ENCODE measurements around the gene CCDC86. TPM values are rescaled to one million over a fixed set of nuclear protein-coding genes. Genes with fewer than 3 reads are reported as not detected.
"Not testable (repeated sequence)": the region's sequence is repeated elsewhere in the genome, so short reads cannot be mapped to it uniquely, and the experiment has no call there.

CCDC86 gene, protein sequence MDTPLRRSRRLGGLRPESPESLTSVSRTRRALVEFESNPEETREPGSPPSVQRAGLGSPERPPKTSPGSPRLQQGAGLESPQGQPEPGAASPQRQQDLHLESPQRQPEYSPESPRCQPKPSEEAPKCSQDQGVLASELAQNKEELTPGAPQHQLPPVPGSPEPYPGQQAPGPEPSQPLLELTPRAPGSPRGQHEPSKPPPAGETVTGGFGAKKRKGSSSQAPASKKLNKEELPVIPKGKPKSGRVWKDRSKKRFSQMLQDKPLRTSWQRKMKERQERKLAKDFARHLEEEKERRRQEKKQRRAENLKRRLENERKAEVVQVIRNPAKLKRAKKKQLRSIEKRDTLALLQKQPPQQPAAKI
- 8.4 and 8.9 TPM in 2 replicates for polyA plus RNA-seq (2014; cell fraction: cytosol; rRNA removed)
- polyA plus RNA-seq (2014; cell fraction: nucleus; rRNA removed) = 48.4 and 176 TPM in 2 replicates

DNA sequence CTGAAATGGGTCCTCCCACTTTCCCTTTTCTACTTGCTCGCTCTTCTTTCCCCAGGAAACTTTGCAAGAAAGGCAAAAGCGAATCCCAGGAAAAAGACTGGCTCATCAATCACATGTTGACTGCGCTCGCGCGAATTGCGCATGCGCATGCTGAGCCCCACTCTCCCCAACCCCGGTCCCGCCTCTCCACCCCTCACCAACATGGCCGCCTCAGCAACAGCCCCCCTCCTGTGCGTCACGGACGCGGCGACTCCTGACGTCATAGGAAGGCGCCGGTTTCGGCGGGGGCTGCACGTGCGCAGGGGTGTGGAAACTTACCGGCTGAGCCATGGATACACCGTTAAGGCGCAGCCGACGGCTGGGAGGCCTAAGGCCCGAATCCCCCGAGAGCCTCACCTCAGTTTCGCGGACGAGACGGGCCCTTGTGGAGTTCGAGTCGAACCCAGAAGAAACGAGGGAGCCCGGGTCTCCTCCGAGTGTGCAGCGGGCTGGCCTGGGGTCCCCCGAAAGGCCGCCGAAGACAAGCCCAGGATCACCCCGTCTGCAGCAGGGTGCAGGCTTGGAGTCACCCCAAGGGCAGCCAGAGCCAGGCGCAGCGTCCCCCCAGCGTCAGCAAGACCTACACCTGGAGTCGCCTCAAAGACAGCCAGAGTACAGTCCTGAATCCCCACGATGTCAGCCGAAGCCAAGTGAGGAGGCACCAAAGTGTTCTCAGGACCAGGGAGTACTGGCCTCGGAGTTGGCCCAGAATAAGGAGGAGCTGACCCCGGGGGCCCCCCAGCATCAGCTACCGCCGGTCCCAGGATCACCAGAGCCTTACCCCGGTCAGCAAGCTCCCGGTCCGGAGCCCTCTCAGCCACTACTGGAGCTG lies at the start of gene CCDC86:
Gene CCDC86 (plus strand): TSS at position 317 of the 871 bp plus-strand sequence. CDS start 12 bp downstream, at position 329.
- DNase-seq (ENCODE audit: low spot score) = peak; percentile 92

DNA sequence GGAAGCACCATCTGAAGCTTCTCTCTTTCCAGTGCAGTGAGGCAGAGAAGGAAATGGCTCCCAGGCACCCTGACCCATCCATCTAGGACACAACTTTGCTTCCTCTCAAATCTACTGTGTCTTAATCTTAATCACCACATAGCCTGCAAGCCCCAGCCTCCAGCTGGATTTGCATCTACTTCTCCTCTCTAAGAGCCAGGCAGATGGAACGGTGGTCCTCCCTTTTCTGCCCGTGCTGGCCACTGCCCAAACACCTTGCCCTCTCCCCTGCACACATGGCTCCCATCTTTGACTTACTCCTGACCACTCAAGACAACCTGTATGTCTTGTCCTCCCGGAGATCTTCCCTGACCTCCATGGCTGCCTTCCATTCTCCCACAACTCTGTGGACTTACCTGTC lies 49.4 kb upstream of the CCDC86 start:
- no peak for DNase-seq (ENCODE audit: low spot score)

DNA sequence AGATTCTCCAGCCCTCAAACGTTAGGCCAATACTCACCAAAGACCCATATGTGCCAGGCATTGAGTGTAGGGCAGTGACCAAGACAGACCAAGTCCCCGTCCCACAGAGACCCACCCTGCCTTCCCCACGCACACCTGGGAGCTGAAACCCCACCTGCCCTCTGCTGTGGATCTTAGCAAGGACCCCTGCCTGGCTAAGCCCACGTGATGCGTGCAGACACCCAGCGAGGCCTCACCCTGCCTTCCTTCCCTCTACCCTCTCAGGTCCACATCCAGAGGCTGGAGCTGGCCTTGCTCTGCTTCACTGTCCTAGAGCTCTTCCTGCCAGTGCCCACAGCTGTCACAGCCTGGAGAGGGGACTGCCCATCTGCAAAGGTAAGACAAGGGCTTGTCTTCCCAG lies 46.6 kb upstream of the CCDC86 start:
- DNase-seq (ENCODE audit: low spot score) = no peak

DNA sequence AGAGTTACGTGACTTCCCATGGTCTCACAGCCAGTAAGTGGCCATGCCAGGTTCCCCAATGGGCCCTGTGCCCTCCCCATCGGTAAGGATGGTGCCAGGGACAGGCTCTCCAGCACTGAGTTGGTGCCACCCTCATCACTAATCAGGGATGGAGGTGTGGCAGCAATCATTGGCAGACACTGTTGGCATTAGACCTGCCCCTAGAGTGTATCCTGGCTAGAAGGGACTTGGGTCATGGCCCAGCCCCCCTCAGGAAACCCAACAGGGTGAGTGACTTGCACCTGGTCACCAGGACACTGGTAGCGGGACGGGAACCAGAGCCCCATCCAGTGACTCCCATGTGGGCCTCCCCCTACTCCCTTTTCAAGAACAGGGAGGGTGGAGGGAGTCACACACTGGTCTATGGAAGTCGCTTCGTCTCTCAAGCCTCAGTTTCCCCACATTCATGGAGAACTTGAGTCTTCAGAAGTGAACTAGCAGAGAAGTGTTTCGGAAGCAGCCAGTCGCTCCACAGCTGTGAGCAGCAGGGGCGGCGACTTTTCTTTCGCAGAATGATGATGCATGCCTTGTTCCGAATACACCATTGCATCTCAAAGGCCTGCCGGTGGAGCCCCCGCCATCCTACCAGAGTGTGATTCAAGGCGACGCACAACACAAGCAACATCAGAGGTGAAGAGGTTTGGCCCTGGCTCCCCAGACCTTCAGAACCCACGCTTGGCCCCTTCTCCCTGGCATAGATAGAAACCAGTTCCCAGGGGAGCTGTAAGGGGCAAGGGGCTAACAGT lies 43.9 kb upstream of the CCDC86 start:
- DNase-seq (ENCODE audit: low spot score) = no peak

DNA sequence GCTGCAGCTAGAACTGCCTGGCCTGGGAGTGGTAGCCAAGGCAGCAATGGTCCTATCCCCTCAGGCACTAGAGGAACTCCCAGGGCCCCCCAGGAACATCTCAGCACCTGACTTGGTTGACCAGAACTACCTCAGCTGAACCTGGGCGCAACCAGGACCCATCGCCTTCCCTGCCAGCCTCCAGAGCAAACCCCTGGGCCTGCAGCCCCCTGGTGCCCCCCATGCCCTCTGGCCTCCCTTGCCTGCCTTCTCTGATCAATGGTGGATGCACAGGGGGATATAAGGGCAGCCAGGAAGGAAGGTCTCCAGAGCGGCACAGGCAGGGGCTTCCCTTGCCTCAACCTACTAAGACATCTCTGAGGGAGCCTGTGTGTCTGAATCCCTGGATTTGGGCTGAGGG lies 43.3 kb upstream of the CCDC86 start:
- DNase-seq (ENCODE audit: low spot score) = no peak

DNA sequence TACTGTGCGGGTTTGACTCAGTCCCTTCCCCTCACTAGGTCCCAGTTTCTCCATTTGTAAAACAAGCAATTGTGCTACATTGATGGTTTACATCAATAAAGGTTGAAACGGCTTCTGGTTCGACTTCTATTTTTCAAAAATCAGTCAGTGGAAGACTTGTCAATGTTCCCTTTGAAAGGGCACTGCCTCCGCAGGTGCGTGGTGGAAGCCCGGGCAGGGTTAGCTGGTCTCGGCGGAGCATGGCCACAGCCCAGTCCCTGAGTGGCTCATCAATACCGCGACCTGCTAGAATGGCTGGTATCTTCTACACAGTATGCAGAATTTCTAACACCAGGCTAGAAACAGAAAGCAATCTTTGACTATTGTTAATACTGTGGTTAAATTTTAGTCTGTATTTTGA lies 40.7 kb upstream of the CCDC86 start:
- DNase-seq (ENCODE audit: low spot score) = no peak

DNA sequence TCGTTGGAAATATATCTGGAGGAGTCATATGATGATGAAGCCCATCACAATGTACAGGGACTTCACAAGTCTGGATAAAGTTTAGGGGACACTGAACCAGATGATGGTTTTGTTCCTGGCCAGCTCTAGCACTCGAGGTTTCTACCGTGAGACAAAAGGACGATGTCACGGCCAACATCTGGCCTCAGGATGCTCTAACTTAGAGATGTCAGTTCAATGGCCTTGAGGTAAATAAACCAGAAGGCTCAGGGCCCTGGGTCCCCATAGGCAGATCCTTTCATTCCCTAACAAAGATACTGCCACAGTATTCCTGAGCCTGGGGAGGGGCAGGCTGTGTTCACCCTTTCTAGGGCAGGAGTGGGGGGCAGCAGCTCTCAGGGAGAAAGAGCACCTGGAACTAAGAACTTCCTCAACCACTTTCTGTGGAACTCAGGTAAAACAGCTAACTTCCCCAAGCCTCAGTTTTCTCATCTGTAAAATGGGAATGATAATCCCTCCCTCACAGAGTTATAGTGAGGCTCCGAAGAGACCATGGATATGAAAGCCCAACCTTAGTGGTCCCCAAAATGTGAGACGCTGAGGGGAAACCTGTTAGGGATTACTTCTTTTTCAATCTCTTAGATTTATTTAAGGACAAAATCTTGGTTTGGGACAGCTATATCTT lies 38.5 kb upstream of the CCDC86 start:
- no peak for DNase-seq (ENCODE audit: low spot score)

DNA sequence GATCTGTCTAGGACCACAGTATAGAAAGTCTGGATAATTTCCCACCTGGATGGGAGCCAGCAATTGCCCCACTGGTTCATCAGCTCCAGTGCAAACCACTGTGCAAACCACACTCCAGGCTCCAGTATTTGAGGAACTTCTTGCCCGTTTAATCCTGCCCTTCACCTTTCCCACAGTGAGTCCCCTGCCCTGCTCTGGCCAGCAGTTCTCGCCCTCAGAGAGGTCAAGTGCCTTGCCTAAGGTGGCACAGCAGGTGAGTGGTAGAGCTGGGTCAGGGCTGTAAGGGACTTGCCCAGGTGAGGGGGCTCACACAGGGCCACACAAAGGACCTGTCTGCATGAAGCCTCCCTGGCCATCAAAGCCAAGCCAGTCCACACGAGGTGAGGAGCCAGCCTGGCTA lies 32.7 kb upstream of the CCDC86 start:
- no peak for DNase-seq (ENCODE audit: low spot score)

DNA sequence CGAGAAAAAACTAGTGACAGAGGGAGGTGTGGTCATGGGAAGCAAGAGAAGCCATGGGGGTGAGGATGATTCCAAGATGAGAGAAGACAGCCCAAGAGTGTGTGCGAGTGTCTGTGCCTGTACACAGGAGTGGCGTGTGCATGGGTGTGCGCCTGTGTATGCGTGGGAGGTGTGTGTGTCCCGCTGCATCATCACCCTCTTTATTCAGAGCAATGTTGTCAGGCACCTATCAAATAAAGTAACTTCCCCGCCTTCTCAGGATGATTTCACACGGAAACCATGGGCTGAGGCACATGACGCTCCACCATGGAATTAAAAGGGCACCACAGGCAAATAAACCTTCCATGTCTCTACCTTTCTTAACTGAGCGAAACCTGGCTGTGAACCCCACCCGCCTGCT lies 32.2 kb upstream of the CCDC86 start:
- no peak for DNase-seq (ENCODE audit: low spot score)

DNA sequence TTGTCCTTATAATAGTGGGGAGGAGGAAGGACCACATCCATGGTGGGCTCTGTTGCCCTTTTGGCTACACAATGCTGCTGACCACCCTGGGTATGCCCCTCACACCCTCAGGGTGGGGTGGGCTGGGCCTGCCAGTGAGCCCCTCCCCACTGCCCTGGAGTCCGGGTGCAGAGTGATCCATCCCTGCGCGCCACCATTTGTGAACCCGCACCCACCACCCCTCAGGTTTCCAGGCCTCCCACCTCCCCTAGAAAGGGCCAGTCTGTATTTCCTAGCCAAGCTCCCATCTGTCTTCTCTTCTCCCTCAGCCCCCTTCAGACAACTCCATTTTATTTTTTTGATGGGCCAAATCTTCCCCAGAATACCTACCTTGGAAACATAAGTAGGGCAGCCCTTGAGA lies 31.8 kb upstream of the CCDC86 start:
- no peak for DNase-seq (ENCODE audit: low spot score)

DNA sequence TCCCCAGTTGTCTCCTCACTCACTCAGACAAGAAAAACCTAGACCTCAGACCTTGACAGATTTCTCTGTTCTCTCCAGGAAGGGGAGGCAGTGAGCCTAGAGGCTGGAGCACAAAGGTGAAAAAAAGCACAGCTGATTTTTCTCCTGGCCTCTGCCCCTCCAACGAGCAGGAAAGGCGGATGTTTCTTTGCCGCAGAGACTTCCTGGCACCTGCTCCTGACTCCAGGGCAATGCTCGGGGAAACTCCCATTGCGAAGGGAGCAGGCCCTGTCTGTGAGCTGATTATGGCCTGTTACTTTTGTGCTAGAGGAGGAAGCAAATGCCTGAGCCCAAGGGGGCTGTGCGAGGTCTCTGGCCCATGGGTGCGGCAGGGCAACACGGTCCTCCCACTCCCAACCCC lies 31.3 kb upstream of the CCDC86 start:
- no peak for DNase-seq (ENCODE audit: low spot score)

DNA sequence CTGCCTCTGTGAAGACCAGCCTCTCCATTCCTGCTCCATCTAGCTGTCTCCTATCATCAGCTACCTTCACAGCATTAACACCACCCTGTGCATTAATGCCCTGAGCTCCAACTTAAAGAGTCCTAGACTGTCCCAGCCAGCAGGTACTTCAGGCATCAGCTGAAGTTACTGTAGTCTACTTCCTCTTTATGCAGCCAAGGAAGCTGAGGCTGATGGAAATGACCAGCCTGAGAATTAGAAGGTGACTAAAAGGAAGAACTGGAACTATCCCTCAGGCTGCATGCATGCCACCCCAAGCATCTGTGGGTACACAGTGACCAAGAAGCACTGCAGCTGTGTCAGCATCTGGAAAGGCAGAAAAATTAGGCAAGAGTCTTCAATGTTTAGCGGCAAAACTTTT lies 28.6 kb upstream of the CCDC86 start:
- DNase-seq (ENCODE audit: low spot score) = no peak

DNA sequence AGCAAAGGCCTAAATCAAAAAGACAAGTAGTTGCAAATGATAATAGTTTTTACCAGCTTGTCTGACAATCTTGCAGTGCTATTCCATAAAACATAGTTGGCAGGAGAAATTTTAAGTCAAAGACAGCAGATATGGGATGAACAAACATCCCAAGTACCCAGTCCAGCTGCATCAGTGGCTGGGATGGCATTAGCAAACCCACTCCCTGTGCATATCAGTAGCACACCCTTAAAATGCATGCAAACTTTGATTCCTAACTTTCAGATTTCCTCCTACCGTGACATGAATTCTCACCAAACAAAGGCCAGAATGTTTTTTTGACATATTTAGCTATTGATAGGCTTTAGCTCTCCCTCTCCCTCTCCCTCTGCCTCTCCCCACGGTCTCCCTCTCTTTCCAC lies 27.8 kb upstream of the CCDC86 start:
- DNase-seq (ENCODE audit: low spot score) = no peak

DNA sequence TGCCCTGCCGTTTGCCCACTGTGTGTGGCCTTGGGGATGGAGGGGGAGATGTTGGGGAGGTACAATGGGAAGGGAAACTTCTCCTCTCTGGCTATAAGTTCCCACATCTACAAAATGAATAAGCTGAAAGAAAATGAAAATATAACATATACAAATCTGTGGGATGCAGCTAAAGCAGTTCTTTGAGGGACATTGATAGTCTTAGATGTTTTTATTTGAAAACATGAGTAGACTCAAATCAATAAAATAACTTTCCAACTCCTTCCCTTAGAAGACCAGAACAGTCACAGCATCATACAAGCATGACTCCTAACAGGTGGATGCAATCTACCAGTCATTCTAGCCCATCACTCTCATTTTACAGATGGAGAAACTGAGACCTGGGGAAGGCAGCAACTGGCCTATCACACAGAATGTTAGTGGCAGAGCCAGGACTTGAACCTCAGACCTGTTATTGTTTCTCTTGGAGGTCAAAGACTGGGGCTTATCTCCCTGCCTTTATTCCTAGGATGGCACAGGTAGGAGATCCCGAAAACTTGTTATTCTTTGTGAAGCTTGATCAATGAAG lies 25.2 kb upstream of the CCDC86 start:
- no peak for DNase-seq (ENCODE audit: low spot score)

DNA sequence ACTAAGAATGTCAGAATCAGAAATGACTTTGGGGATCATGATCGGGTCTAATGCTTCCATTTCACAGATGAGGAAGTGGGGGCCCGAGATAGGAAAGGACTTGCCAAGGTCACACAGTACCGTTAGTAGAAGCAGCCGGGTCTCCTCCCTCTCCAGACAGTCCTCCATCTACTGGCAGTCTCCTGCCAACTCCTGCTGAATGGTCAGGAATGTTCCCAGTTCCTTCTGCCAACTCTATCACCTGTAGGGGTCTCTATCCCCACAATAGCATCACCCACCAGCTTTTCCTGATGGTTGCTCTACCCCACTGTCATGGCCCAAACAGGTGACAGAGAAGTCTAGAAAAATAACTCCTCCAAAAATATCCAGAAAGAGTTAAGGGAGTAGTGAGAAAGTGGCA lies 23.9 kb upstream of the CCDC86 start:
- DNase-seq (ENCODE audit: low spot score) = no peak

DNA sequence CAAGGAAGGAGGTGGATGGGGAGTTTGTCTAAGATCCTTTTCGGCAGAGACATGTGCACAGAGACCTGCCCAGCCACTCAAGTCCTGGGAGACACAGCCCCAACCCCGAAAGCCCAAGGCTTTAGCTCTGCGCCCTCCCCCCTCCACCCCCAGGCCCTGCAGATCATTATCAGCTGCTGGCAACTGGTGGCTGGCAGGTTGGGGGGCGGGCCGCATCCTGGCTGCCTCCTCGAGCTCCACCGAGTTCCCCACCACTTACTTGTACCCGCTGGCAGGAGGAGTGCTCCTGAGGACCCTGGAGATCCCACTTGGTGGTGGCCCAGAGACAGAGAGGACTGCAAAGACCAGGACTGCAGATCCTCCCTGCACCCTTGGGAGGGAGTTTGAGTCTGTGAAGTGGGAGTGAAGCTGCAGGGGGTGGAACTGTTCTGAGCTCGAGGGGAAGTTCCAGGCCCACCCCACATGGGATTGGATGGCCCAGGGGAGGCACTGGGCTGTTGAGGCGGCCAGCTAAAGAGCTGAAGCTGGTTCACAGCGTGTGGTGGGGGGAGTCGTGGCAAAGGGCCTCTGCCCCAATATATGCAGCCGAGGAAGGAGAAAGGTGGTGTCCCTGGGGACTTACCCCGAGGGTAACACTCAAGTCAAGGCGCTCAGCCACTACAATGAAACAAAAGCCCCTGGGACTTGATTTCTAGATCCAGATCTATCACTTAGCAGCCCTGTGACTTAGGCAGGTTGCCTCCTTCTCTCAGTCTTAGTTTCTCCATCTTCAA lies 19.9 kb upstream of the CCDC86 start:
- no peak for DNase-seq (ENCODE audit: low spot score)

DNA sequence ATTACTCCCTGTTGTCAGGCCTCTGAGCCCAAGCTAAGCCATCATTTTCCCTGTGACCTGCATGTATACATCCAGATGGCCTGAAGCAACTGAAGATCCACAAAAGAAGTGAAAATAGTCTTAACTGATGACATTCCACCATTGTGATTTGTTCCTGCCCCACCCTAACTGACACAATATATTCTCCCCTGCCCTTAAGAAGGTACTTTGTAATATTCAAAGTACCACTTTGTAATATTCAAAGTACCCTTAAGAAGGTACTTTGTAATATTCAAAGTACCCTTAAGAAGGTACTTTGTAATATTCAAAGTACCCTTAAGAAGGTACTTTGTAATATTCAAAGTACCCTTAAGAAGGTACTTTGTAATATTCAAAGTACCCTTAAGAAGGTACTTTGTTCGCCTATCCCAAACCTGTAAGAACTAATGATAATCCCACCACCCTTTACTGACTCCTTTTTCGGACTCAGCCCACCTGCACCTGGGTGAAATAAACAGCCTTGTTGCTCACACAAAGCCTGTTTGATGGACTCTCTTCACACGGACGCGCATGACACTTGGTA lies 18.1 kb upstream of the CCDC86 start:
- not testable (repeated sequence) for DNase-seq (ENCODE audit: low spot score)

DNA sequence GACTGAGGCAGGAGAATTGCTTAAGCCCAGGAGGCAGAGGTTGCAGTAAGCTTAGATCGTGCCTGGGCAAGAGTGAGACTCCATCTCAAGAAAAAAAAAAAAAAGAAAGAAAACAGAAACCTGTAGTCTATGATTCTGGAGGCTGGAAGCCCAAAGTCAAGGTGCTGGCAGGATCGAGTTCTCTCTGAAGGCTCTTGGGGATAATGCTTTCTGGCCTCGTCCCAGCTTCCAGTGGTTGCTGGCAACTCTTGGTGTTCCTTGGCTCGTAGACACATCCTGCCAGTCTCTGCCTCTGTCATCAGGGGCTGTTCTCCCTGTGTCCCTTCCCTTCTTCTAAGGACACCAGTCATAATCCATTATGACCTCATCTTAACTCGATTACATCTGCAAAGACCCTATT lies 16.8 kb upstream of the CCDC86 start:
- DNase-seq (ENCODE audit: low spot score) = no peak

DNA sequence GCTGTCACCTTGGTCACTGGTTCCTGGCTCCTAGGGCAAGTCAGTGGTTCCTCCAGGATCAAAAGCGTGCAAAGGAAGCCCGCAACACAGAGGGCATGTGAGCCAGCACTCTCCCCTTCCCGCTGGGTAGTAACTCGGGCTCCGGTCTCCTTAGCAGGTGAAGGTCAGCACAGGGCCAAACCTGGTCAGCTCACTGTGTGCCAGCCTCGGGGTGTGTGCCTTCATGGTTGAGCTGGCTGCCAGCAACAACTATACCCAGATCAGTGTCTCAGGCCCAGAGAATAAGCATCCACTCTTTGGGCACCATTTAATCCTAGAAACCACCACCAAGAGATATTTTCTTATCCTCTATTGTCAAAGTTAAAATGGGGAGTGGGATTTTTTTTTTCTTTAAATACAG lies 16.1 kb upstream of the CCDC86 start:
- DNase-seq (ENCODE audit: low spot score) = no peak

Measured in SK-N-DZ (cell line).